ENCODE measurements around the gene KIAA1958.
"Not testable (repeated sequence)": the region's sequence is repeated elsewhere in the genome, so short reads cannot be mapped to it uniquely, and the experiment has no call there.

The KIAA1958 gene

DNA sequence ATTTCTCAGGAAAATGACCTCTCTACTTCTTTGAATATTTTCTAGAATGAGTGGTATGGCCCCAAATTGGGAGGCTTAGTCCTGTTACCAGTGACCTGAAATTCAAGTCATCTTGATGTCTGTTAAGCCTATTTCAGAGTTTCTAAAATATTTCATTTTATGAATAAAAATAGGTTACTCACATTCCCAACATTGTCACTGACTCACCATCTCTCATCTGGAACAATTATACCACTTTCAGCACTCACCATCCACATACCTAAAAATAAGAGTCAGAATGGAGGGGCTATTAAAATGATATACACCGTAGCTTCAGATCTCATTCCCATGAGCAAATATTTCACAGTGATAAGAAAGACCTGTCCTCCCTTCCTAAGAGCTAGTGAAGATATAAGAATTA is 71.8 kb downstream of the KIAA1958 start:
- no peak for DNase-seq

DNA sequence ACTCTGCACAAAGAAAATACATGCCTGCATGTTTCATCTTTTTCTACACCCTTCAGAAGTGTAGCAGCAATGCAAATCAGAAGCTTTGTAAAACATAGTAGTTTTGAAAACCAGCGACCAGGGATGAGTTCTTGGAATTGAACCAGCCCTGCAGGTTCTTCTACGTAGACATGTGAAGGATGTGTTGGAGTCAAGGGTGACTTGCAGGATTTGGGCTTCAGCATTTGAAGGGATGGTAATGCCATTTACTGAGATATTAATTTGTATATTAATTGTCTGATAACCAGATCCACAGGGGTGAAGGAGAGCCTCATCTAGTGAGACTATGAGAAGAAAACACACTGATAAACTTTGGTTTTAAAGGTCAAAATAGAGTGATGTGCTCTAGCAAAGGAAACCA is 72.4 kb downstream of the KIAA1958 start:
- DNase-seq: no peak

DNA sequence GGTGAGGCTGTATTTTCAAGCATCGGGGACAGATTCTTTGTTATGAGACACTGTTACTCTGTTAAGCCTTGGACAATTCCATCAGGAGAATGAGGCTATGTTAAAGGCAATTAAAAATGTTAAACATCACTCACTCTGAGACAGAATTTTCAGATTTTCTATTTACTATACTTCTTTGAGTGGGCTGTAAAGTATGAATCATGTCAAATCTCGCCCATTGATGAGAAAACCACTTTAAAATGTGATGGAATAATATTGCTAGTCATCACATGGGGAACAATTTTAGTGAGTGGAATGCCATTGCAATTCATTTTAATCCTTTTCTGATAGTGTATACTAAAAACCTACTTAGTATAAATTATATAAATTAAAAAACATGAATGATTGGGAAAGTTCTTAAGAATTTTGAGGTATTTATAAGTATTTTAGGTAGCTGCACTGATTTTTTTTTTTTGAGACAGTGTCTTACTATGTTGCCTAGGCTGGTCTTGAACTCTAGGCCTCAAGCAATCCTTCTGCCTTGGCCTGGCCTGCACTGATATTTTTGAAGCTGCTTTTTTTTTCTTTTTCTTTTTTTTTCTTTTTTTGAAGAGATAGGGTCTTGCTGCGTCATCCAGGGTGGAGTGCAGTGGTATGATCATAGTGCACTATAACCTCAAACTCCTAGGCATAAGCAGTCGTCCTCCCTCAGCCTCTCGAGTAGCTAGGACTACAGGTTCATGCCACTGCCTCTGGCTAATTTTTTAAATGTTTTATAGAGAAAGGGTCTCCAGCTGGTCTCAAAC is 73.2 kb downstream of the KIAA1958 start:
- DNase-seq: no peak

DNA sequence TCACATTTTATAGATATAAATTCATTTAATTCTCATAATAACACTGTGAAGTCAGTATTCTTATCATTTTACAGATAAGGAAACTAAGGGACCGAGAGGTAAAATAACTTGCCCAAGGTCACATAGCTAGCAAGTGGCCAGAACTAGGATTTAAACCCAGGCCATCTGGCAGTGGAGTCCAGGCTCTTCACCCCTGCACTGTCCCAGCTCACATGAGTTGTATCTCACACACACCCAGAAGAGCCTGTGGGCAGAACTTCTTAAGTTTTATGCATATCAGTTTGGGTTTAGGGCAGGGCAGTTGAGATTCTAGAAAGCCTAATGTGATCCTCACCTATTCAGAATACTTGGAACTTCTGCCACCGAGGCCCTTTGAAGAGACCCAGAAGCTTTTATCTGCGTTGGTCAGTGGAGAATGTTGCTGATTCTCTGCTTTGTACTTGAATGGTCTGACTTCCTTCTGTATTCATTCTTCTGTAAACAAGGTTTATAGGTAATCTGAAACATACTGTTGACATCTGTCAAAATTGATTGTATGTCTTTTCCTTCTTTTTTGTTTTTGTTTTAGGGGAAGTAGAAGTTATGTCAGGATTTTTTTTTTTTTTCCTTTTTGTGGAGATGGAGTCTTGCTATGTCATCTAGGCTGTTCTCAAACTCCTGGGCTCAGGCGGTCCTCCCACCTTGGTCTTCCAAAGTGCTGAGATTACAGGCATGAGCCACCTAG is 75.8 kb downstream of the KIAA1958 start:
- DNase-seq: no peak

DNA sequence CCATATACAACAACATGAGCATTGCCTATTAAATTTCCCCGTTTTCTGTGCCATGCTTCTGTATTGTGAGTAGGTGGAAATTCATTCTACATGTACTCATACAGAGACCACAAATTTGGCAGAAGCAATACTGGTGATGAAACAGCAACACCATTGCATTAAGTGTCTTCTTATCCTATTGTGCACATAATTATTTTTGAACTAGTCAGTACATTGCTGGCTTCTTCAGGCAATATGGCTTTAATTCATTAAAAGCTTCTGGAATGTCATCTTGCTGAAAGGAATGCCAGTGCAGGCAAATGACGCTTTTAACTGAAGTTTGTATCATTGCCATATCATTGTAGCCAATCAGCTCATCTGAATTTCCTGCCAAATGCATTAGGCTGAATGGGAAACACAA is 82.6 kb downstream of the KIAA1958 start:
- no peak for DNase-seq

DNA sequence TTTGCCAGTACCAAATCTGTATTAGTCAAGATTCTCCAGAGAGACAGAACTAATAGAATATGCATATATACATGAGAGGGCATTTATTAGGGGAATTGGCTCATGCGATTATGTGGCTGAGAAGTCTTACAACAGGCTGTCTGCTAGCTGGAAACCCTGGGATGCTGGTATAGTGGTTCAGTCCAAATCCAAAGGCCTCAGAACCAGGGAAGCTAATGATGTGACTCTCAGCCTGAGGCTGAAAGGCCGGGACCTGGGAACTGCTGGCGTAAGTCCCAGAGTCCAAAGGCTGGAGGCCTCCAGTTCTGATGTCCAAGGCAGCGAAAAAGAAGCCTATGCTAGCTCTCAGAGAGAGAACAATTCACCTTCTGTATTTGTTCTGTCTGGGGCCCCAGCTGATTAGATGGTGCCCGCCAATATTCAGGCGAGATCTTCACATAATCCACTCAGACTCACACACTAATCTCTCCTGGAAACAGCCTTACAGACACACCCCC is 84.1 kb downstream of the KIAA1958 start:
- DNase-seq: no peak

DNA sequence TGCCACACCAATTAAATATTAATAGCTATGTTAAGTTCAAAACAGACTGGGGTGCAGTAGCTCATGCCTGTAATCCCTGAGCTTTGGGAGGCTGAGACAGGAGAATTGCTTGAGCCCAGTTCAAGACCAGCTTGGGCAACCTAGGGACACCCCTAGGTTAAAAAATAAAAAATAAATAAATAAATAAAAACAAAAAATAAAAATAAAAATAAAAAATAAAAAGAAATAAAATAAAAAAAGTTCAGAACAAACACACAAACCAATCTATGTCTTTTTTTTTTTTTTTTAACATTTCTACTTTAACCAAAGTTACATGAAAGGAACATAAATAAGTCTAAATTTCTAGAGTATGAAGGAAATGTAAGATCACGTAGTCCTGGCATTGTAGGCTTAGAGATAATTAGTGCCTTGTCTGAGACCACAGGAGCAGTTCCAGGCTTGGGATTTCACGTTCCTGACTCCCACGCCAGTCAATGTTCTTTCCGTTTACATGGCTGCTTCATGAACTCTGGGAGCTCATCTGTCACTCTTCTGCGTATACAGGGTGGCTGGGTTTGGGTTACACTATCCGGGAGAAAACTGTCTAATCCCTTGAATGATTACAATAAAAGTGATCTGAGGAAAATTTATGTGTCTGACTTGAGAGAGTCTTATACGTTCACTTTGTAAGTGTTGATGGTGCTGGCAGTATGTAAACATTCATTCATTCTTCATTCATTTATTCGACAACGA is 85.2 kb downstream of the KIAA1958 start:
- no peak for DNase-seq

DNA sequence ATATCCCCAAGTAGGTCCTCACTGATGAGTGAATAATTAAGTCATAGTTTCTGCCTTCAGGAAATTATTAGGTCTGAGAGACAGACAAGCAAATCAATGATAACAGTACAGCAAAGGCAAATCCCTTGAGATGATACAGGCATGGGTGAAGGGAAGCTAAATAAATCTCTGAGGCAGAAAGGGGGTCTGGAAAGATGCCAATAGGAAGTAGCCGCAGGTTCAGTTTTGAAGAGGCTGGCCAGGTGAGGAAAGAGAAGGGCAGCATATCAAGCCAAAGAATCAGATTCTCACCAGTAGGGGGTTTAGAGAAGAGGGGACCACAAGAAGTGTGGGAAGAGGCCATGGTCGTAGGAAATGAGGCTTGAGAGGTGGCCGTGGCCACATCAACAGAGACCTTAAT is 85.8 kb downstream of the KIAA1958 start:
- DNase-seq: no peak

DNA sequence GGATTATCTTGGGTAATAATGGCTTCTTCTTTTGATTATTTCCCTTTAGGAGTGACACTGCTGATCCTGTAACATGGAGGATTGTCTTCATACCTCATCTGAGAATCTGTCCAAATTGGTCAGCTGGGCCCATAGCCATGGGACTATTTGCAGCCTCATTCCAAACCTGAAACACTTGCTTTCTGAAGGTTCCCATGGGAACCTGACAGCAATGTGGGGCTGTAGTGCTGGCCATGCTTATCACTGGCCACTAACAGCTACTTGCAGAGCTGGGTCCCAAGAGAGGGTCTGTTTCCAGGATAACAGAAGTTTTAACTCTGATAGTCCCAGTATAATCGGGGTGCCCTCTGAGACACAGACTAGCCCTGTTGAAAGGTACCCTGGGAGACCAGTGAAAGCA is 87.4 kb downstream of the KIAA1958 start:
- no peak for DNase-seq

DNA sequence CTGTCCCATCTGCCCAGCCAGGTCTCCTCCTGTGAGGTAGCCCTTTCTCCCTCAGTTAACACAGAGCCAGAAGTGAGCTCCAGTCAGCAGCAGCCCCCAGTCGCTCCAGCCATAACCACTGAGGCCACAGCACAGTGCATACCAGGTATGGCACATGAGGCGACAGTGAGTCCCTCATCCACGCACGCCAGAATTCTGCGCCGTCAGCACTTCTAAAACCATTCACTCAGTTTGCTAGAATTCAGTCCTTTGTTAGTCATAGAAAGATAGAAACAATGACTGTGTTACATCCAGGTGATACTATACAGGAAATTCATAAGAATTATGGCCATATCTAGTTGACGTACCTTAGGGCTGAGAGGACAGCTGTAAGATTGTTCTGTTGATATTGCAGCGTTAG is 88.5 kb downstream of the KIAA1958 start:
- DNase-seq: no peak

DNA sequence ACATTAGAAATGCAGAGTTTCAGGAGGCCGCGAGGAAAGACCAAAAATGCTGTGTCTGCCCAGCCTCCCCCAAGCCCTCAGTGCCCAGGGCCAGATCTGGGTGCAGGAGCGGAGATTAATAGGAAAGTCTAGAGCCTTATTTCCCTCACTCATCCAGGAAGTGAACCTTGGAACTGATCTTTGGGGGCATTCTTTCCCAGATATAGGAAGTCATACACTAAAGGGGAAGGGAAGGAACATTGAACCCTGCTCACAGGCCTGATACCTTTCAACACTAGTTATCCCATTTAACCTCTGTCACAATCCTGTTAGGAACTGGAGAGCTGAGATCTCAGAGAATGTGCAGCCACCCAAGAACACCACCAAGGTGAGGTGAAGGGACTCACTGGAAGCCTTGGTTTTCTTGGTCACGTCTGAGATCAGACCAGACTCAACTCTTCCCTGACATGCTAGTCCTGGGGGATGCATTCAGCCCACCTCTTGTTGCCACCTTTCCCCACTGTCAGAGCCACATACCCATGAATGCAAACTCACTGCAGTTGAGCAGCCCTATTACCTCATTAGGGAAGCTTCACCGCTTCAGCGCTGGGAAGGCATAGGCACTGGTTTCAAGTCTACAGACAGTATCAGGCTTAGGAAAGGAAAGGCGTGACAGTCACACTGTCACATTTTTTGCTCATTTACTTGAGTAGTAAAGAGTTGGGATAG is 95.0 kb downstream of the KIAA1958 start:
- no peak for DNase-seq

DNA sequence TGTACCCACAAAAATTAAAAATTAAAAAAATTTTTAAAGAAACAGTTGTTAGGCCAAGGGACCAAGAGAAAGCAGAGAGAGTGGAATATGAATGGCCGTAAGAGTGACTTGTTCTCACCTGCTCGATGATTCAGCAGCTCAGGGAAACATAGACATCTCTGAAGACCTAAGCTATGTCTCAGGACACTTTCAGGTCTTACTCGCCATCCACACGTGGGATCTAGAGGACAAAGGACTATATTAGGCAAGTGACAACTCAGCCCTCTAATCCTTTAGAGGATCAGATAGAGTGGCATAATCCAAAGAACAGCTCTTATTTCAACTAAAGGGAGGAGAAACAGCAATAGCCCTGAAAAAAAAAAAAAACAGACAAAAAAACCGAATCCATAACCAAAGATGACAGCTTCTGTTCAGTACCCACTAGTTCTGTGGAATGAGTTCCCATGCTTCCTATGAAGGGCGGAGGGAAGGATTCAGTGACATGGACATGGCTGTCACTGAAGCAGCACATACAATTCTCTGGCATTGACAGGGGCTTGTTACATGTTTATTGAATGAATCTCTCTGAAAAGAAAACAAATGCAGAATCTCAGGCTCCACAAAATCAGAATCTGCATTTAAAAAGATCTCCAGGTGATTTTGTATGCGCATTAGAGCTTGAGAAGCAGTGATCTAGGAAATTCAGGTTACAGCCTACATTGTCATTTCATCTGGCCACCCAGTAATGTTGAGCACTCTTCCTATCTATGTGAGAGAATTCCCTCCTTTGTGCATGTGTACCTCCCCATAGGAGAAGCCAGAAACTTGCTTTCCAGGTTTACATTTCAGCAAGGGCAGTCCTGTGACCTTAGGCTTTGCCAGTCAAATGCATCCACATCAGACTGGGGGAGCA is 96.0 kb downstream of the KIAA1958 start:
- no peak for DNase-seq

DNA sequence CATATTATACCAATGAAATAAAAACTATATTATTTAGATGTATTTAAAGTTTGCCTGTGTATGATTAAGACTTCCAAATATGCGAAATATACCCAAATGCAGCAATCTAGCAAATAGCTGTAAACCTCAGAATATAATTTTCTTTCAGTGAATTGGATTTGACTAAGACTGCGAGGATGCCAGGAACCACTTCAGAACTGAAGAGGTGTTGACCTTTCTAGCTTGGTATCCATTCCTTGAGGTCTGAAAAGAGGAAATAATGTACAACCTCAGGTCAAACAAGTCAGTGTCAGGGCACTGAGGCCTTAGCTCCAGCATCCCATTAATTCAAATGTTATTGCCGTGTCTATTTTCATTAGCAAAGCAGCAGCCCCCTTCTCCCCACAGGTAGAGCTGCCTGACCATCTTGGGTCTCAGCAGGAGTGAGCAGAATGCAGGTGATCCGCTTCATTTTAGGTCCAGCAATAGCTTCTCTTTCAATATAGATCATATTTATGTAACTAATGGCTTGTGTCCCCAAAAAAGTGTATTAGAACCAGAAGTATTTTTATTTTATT is 100.0 kb downstream of the KIAA1958 start:
- DNase-seq: no peak

DNA sequence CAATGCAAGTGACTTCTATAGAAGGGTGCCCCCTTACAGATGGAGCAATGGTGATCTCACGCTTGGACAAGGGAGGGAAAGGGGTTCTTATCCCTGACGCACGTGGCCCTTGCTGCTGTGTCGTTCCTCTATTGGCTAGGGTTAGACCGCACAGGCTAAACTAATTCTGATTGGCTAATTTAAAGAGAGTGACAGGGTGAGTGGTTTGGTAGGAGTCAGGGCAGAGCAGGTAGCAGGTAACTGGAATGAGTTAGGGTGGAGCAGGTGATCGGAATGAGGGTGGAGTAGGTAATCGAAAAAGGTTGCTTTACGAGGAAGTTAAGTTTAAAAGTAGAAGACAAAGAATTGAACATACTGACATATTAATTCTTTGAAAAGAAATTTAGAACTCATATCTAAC is 105.2 kb downstream of the KIAA1958 start:
- DNase-seq: not testable (repeated sequence)

DNA sequence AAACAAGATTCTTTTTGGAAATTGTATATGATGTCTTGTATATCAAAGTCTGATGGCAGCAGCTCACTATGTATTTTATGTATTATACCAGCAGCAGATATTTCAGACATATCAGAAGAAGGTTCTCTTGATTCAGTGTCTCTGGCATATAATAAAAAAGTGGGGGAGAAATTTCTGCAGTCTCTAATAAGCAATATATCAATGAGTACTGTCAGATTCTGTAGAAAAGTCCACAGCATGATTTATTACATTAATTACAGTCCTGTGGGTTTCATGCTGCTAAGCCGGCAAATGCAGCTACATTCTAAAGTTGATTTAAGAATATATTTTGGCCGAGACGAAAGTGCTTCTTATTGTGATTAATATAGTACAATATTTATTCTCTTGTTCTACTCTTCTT is 113.1 kb downstream of the KIAA1958 start:
- DNase-seq: no peak

DNA sequence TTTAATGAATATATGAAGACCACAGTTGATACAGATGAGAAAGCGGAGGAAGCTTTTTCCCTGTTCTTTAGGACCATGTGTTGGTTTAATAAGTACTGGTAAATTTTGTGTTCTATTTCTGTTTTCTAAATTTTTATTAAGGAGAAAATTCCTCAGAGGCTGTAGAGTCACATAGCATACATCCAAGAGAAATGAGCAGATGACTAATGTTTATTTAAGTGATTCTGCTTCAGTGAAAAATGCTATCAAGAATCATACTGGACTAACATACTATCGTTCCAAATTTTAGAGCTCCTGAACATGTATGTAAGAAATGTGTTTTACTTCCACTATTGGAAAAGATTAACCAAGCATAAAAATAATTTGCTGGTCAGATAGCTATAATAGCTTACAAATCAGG is 115.0 kb downstream of the KIAA1958 start:
- no peak for DNase-seq

DNA sequence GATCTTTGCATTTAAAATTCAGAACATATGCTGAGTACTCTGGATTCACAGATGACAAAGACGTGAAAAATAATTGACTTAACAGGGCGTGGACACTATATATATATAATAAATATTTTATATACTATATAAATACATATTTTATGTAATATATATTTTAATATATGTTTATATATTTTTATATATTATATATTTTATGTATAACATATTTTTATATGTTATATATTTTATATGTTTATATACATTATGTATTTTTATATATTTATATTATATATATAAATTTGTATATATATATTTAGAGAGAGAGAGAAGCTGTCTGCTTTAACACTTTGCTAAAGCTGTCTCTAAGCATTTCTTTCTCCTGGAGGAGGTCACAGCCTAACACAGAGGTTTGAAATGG is 118.2 kb downstream of the KIAA1958 start:
- DNase-seq: no peak

DNA sequence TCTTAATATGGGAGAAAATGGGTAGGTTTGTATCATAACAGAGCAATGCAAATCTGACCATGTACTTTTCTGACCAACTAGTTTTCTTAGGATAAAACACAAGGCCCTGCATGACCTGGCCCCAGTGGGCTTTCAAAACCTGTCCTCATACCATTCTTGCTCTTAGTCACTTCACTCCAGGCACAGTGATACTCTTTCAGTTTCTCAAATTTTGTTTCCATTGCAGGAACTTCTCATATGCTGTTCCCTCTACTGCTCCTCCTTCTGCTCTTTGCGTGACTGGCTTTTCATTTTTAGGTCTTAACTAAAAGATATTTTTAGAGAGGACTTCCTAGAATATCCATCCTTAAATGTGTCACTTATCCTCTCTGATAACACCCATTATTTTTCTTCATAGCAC is 118.9 kb downstream of the KIAA1958 start:
- no peak for DNase-seq

DNA sequence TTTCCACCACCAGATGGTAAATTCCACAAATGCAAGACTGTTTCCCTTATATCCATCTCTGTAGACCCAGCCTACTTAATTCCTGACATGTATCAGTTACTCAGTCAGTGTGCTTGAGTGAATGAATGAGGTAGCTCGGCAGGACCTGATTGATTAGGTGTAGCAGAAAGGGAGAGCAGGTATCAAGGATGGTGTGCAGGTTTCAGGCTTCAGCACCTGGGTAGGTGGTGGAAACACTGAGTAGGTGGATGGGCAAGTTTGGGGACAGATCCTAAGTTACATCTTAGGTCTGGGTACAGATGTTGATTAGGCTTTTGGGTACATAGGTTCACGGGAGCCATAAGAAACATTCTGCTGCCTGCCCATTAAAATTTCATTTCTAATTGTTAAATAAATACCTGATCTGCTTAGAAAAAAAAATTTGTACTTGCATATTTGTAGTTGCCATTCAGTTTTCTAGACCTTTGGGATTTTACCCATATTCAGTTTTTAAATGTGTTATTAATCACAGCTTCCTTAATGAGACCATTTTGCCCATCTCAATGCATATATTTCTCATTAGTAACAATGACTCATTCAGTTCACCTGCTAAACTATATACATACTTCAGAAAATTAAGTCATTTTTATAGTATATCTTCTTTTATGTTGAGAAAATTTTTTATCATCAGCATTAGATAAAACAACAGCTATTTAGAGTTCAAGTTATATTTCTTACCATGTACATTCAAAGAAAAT is 119.5 kb downstream of the KIAA1958 start:
- no peak for DNase-seq

DNA sequence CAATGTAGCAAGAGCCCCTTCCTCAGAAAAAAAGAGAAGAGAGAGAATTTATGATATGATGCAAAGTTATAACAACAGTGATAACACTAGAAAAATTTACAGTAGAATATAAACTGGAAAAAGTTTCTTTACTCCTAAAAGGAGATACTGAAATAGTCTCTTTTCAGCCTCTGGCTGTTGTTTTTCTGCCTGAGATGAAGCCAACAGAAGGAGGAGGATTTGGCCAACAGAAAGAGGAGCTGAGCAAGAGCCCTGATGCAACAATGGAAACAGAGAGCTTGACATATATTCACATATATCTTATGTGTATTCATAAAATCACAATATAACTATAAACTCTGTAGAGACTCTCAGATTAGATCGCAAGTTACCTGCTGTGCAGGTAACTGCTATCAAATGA is 122.2 kb downstream of the KIAA1958 start:
- DNase-seq: no peak
